ENCODE measurements around the gene ADIPOR2.
"Not testable (repeated sequence)": the region's sequence is repeated elsewhere in the genome, so short reads cannot be mapped to it uniquely, and the experiment has no call there.

ADIPOR2 gene

GRCh38 chr12:1703771-1704722 is 13.2 kb downstream of the ADIPOR2 start:
- no peak for DNase-seq (ENCODE audit: low read depth, low spot score)

GRCh38 chr12:1705774-1706631 is 15.1 kb downstream of the ADIPOR2 start:
- no peak for DNase-seq (ENCODE audit: low read depth, low spot score)

GRCh38 chr12:1706632-1706980 is 15.7 kb downstream of the ADIPOR2 start:
- DNase-seq (ENCODE audit: low read depth, low spot score), result no peak

GRCh38 chr12:1707051-1707450 is 16.2 kb downstream of the ADIPOR2 start:
- DNase-seq (ENCODE audit: low read depth, low spot score), result no peak

- DNase-seq (ENCODE audit: low read depth, low spot score), result not testable (repeated sequence)
Measured at GRCh38 chr12:1709968-1710367, 19.1 kb downstream of the ADIPOR2 start.

- not testable (repeated sequence) for DNase-seq (ENCODE audit: low read depth, low spot score)
Measured at GRCh38 chr12:1710870-1711269, 20.0 kb downstream of the ADIPOR2 start.

GRCh38 chr12:1711536-1712211 is 20.8 kb downstream of the ADIPOR2 start:
- DNase-seq (ENCODE audit: low read depth, low spot score), result not testable (repeated sequence)

- not testable (repeated sequence) for DNase-seq (ENCODE audit: low read depth, low spot score)
Measured at GRCh38 chr12:1712305-1712704, 21.4 kb downstream of the ADIPOR2 start.

- not testable (repeated sequence) for DNase-seq (ENCODE audit: low read depth, low spot score)
Measured at GRCh38 chr12:1712852-1713251, 22.0 kb downstream of the ADIPOR2 start.

GRCh38 chr12:1713783-1714348 is 23.0 kb downstream of the ADIPOR2 start:
- DNase-seq (ENCODE audit: low read depth, low spot score), result not testable (repeated sequence)

- not testable (repeated sequence) for DNase-seq (ENCODE audit: low read depth, low spot score)
Measured at GRCh38 chr12:1715459-1715858, 24.6 kb downstream of the ADIPOR2 start.

GRCh38 chr12:1716215-1716862 is 25.5 kb downstream of the ADIPOR2 start:
- DNase-seq (ENCODE audit: low read depth, low spot score), result no peak

- DNase-seq (ENCODE audit: low read depth, low spot score), result no peak
Measured at GRCh38 chr12:1716911-1717310, 26.0 kb downstream of the ADIPOR2 start.

GRCh38 chr12:1719139-1719538 is 28.3 kb downstream of the ADIPOR2 start:
- no peak for DNase-seq (ENCODE audit: low read depth, low spot score)

- DNase-seq (ENCODE audit: low read depth, low spot score), result no peak
Measured at GRCh38 chr12:1720494-1720893, 29.6 kb downstream of the ADIPOR2 start.

- no peak for DNase-seq (ENCODE audit: low read depth, low spot score)
Measured at GRCh38 chr12:1723721-1724120, 32.9 kb downstream of the ADIPOR2 start.

- no peak for DNase-seq (ENCODE audit: low read depth, low spot score)
Measured at GRCh38 chr12:1724250-1724649, 33.4 kb downstream of the ADIPOR2 start.

GRCh38 chr12:1726753-1727152 is 35.9 kb downstream of the ADIPOR2 start:
- DNase-seq (ENCODE audit: low read depth, low spot score), result no peak

GRCh38 chr12:1728824-1729223 is 38.0 kb downstream of the ADIPOR2 start:
- DNase-seq (ENCODE audit: low read depth, low spot score), result no peak

- DNase-seq (ENCODE audit: low read depth, low spot score), result no peak
Measured at GRCh38 chr12:1731019-1731687, 40.3 kb downstream of the ADIPOR2 start.
